Measurements from ENCODE around the gene P2RY6.
"Not testable (repeated sequence)": the region's sequence is repeated elsewhere in the genome, so short reads cannot be mapped to it uniquely, and the experiment has no call there.

The P2RY6 gene

GRCh38 chr11:73269459-73270015 is 2.6 kb upstream of the P2RY6 start:
- H3K9ac ChIP-seq (ENCODE audit: low read depth, low read length, poor library complexity, severe bottlenecking): no peak overlapping the region

DNA sequence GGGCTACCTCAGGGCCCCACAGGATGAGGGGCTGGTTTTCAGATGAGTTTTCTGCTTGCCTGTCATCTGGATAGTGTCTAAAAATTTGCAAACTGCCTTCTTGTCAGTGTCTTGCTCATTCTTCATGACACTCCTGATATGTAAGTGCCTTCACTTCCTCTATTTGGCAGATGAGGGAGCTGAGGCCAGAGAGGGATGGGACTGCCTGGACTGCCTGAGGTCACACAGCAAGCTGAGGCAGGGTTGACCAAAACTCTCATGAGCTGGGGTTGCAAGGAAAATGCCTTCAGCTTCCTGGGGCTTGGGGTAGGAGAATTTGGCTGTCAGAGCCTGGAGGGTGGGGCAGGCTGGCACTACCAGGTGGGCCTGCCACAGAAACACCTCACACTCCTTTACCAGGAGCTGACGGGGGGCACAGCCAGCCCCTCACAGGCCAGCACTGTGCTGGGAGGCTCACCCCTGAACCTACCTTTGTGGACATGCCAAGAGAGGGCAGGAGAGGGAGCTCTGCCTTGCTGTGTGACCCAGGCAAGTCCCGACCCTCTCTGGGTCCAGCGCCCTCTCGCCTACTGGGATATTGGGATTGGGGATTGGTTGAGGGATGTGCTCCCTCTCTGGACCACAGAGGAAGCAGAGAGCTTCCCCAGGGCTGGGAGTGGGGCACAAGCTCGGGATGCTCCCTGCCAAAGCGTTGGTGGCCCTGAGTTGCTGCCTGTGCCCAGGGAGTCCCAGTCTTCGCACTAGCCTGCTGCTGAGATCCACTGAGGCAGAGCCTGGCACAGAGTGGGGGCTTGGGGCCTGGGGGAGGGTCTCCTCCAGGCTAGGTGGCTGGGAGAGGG is 1.9 kb upstream of the P2RY6 start:
- Histone ChIP-seq H3K36me3 (ENCODE audit: insufficient read depth, low read length) (no peaks in the 10 kb centered on the region), H3K9me3 (ENCODE audit: insufficient read depth, low read depth, low read length) (no peaks in the 10 kb centered on the region), H3K4me2 (ENCODE audit: low read depth, low read length, poor library complexity, severe bottlenecking) (no peak overlapping the region), H3K79me2 (ENCODE audit: insufficient read depth, low read length) (no peaks in the 10 kb centered on the region), H3K4me1 (ENCODE audit: insufficient read depth, low read length, poor library complexity, severe bottlenecking) (peaks cover 9% of the 10 kb centered on the region), H3K4me3 (ENCODE audit: low read length, poor library complexity, severe bottlenecking) (no peak overlapping the region), H3K9me2 (replicated peaks; ENCODE audit: low read depth, low read length) (no peaks in the 10 kb centered on the region), H4K20me1 (ENCODE audit: insufficient read depth, low read length, poor library complexity, severe bottlenecking) (no peaks in the 10 kb centered on the region), H3F3A (ENCODE audit: low read depth) (no peaks in the 10 kb centered on the region), H3K27me3 (ENCODE audit: insufficient read depth, low read length, poor library complexity, severe bottlenecking) (no peaks in the 10 kb centered on the region), H3K9ac (ENCODE audit: low read depth, low read length, poor library complexity, severe bottlenecking) (no peak overlapping the region), H2AFZ (ENCODE audit: low read length) (no peak overlapping the region)
- TF ChIP-seq CTCF (conservative IDR thresholded peaks at IDR 0.05; ENCODE audit: low read length) (no peak), EZH2phosphoT487 (IDR thresholded peaks at IDR 0.05; ENCODE audit: borderline replicate concordance) (no peak)

More at GRCh38 chr11:73269459-73270015, 2.6 kb upstream of the P2RY6 start:
- Histone ChIP-seq H3K4me2 (ENCODE audit: low read depth, low read length, poor library complexity, severe bottlenecking) (no peak overlapping the region), H3K4me3 (ENCODE audit: low read length, poor library complexity, severe bottlenecking) (no peak overlapping the region), H3K36me3 (ENCODE audit: insufficient read depth, low read length) (no peaks in the 10 kb centered on the region), H4K20me1 (ENCODE audit: insufficient read depth, low read length, poor library complexity, severe bottlenecking) (no peaks in the 10 kb centered on the region), H3K4me1 (ENCODE audit: insufficient read depth, low read length, poor library complexity, severe bottlenecking) (peaks cover 9% of the 10 kb centered on the region), H3K27me3 (ENCODE audit: insufficient read depth, low read length, poor library complexity, severe bottlenecking) (no peaks in the 10 kb centered on the region), H2AFZ (ENCODE audit: low read length) (no peak overlapping the region), H3F3A (ENCODE audit: low read depth) (no peaks in the 10 kb centered on the region), H3K9me3 (ENCODE audit: insufficient read depth, low read depth, low read length) (no peaks in the 10 kb centered on the region), H3K79me2 (ENCODE audit: insufficient read depth, low read length) (no peaks in the 10 kb centered on the region), H3K9me2 (replicated peaks; ENCODE audit: low read depth, low read length) (no peaks in the 10 kb centered on the region)
- TF ChIP-seq CTCF (conservative IDR thresholded peaks at IDR 0.05; ENCODE audit: low read length) (no peak), EZH2phosphoT487 (IDR thresholded peaks at IDR 0.05; ENCODE audit: borderline replicate concordance) (no peak)

GRCh38 chr11:73270855-73271477 is 1.2 kb upstream of the P2RY6 start:
- Histone ChIP-seq H3K79me2 (ENCODE audit: insufficient read depth, low read length) (no peaks in the 10 kb centered on the region), H3F3A (ENCODE audit: low read depth) (no peaks in the 10 kb centered on the region), H3K4me1 (ENCODE audit: insufficient read depth, low read length, poor library complexity, severe bottlenecking) (peaks cover 9% of the 10 kb centered on the region)

GRCh38 chr11:73271478-73271865 is 666 bp upstream of the P2RY6 start:
- H3K36me3 ChIP-seq (ENCODE audit: insufficient read depth, low read length); H3K9me3 ChIP-seq (ENCODE audit: insufficient read depth, low read depth, low read length); H4K20me1 ChIP-seq (ENCODE audit: insufficient read depth, low read length, poor library complexity, severe bottlenecking); H2AFZ ChIP-seq (ENCODE audit: low read length); H3K4me3 ChIP-seq (ENCODE audit: low read length, poor library complexity, severe bottlenecking); H3K9ac ChIP-seq (ENCODE audit: low read depth, low read length, poor library complexity, severe bottlenecking); H3K4me1 ChIP-seq (ENCODE audit: insufficient read depth, low read length, poor library complexity, severe bottlenecking); H3F3A ChIP-seq (ENCODE audit: low read depth); H3K4me2 ChIP-seq (ENCODE audit: low read depth, low read length, poor library complexity, severe bottlenecking); H3K79me2 ChIP-seq (ENCODE audit: insufficient read depth, low read length); H3K27me3 ChIP-seq (ENCODE audit: insufficient read depth, low read length, poor library complexity, severe bottlenecking); H3K9me2 ChIP-seq (replicated peaks; ENCODE audit: low read depth, low read length): not testable (repeated sequence)

More at GRCh38 chr11:73270855-73271477, 1.2 kb upstream of the P2RY6 start:
- Histone ChIP-seq H3K4me3 (ENCODE audit: low read length, poor library complexity, severe bottlenecking) (no peak overlapping the region), H3K36me3 (ENCODE audit: insufficient read depth, low read length) (no peaks in the 10 kb centered on the region), H3K9me3 (ENCODE audit: insufficient read depth, low read depth, low read length) (no peaks in the 10 kb centered on the region), H3K9ac (ENCODE audit: low read depth, low read length, poor library complexity, severe bottlenecking) (no peak overlapping the region), H3K27me3 (ENCODE audit: insufficient read depth, low read length, poor library complexity, severe bottlenecking) (no peaks in the 10 kb centered on the region), H2AFZ (ENCODE audit: low read length) (no peak overlapping the region), H3K4me2 (ENCODE audit: low read depth, low read length, poor library complexity, severe bottlenecking) (no peak overlapping the region), H3K9me2 (replicated peaks; ENCODE audit: low read depth, low read length) (no peaks in the 10 kb centered on the region), H4K20me1 (ENCODE audit: insufficient read depth, low read length, poor library complexity, severe bottlenecking) (no peaks in the 10 kb centered on the region)
- TF ChIP-seq CTCF (conservative IDR thresholded peaks at IDR 0.05; ENCODE audit: low read length) (no peak), EZH2phosphoT487 (IDR thresholded peaks at IDR 0.05; ENCODE audit: borderline replicate concordance) (no peak)
